ENCODE data around the gene TRIM42.
A peak's percentile ranks its signal among the peaks of the same experiment; 100 is the strongest.

TRIM42 gene

DNA sequence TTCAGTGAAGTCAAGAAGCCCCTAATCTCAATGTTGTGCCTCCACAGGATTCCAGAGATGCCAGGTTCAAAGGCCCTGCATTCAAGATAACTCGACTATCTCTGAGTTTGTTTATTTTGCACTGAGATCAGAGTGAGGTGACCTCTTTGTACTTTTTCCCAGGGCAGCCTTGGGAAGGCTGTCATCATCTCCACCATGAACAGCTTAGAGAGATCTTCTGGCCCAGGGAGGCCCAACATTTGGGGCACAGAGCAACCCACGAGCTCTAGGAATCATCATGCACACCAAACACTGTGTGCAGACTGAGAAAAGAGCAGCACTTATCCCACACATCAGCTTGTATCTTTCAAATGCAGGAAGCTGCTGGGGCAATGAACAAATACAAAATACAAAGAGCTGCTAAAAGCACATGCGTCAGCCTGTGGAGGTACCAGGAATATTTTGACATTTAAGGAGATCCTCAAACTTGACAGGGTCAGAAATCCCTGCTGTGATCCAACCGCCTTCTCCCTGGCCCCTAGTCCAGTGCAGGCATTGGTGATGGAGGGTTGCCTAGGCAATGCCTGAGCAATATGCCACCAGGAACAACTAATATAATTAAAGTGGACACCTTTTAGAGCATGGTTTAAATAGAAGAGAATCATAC lies 33.6 kb downstream of the TRIM42 start:
- DNase-seq, result no peak

DNA sequence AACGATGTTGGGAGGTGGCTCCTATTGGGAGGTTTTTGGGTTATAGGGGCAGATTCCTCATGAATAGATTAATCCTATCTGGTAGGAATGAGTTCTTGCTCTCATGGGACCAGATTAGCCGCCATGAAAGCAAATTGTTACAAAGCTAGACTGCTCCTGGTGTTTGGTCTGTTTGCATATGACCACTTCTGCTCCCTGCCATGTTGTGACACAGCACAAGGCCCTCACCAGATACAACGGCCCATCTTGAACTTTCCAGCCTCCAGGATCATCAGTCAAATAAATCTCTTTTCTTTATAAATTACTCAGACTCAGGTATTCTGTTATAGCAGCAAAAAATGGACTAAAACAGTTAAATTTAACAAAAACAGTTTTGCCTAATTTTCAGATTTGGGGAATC lies 34.4 kb downstream of the TRIM42 start:
- no peak for DNase-seq

DNA sequence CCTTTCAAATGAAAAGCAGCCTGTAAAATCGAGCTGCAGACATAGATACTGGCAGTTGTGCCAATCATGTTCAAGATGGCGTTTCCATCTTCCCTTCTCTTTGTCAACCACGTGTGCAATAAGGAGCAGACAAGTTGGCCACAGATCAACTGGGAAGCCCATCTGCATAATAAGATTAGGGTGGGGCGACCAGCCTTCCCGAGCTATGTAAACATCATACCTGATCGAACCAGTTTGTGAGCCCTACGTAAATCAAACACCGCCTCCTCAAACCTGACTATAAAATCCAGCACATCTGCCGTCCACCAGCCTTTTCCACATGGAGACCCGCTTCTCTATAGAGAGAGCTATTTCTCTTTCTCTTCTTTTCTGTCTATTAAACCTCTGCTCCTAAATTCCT lies 37.2 kb downstream of the TRIM42 start:
- DNase-seq, result no peak

DNA sequence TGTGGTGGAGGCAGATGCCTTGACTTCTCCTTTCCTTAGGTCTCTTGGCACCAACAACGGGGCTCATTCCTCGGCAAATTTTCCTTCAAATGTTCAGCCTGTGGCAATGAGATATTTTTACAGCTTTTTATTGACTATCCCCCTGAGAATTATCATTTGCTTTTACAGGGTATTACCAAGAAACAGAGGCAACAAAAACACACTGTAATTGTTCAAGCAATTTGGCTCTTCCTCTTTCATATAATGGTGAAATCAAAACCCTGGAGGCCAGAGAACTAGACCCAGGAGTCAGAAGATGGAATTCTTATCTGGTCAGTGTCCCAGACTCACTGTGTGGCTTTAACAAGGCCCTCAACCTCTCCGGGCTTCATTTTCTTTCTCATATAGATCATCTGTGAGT lies 40.1 kb downstream of the TRIM42 start:
- no peak for DNase-seq

DNA sequence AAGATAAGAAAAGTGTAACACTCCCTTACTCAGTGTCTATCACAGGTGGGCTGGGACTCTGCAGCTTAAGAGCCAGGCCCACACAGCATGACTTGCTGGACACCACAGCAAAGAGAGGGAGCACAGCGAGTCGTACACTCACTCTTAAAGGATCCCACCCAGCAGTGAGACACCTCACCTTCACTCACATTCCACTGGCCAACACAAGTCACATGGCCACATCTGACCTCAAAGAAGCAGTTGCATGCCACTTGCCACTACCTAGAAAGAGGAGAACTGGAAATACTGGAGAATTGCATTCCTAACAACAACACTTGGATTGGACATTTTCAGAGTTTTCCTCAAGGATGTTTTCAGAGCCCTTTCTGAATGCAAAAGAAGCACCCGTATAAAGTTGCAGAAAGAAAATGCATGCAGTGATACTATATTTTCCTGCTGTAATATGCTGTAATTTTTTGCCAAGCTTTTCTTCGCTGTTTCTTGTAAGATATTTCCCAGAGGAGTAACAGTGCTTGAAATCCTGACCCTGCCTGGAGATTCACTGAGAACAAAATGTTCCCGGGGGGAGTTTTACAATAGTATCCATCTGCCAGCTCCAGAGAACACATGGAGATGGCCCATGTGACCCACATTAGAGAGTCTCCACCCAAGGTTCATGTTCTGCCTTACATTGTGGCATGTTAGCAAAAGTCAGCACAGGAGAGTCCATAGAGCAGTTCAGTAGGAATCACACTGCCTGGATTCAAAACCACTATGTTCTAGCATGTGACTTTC lies 42.2 kb downstream of the TRIM42 start:
- DNase-seq, result no peak

DNA sequence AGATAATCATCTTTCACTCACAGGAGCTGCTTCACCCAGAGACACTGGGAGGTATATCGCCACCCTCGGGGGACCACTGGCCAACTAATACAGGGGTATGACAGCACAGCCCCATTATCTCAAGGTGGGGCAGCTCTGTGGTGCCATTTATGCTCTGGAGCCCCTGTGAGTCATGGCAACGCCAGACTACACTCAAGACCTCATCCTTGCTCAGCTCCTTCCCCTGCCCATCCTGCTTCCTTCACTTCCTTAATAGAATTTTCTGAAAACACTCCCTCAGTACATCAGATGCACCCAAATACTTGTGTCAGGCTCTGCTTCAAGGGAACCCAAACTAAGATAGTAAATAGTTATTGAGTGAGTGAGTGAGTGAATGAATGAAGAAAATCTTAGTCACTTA lies 45.7 kb downstream of the TRIM42 start:
- no peak for DNase-seq

DNA sequence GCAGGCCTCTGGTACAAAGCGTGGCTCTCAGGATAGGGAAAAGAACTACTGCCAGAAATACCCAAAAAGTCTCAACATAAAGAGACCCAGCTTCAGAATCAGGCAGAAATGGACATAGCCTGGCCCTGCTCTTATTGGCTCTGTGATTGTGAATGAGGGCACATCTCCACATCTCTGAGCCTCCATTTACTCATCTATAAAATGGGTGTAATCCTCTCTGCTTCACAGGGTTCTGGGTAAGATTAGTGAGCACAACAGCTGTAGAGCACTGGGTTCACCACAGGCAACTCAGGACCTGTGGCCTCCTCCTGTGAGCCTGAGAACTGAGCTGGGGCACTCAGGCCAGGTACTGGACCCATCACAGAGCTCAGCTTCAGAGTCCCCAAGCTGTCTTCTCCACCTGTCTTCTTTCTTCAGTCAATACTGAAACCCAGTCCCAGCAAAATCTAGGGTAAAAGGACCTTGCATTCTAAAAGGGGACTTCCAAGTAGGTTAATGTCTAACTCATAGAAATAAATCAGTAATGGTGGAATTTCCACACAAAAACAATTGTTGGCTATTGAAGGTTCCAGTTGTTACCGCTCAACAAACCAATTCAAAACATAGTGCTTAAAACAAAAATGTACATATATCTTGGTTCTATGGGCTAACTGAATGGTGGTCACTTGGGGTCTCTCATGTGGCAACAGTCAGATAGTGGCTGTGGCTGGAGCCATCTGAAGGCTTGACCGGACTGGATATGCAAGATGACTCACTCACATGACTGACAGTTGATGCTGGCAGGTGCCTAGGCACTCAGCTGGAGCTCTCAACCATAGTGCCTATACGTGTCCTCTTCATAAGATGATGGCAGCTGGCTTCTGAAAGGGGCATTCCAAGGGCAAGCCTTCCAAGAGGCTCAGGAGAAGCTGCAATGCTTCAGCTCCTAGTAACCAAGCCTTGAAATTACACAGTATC lies 47.3 kb downstream of the TRIM42 start:
- DNase-seq, result no peak

DNA sequence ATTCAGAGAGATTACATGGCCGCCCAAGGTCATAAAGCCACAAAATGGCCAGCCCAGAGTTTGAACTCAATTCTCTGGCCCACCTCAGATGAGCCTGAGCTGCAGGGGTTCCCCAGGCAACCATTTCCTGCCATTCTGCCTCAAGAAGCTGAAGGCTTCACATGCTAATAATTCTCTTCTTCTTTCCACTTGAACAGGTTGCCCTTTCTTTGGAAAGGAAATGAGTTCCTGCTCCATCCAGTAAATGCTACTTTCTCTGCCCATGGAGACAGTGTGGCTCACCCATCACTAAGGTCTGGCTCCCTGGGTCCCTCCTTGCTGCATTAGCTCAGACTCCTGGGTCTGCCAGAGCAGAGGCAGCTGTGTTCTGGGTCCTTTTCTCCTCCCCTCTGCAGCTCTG lies 48.2 kb downstream of the TRIM42 start:
- no peak for DNase-seq

DNA sequence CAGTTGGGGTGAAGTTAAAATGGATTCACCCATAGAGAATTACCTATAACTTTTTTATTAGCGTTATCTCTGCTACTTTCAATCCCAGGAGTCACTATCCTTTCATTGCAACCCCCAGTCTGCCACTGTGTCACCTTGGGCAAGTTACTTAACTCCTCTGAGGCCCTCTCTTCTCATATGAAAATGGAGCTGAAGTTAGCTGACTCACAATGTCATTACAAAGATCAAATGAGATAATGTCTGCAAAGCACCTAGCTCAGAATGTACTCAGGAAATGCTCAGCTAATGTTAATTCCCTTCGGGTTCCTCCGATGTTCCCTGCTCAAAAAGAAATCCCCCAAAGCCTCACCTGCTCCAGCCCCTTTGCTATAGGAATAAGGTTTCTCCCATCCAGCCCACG lies 50.0 kb downstream of the TRIM42 start:
- DNase-seq, result no peak

DNA sequence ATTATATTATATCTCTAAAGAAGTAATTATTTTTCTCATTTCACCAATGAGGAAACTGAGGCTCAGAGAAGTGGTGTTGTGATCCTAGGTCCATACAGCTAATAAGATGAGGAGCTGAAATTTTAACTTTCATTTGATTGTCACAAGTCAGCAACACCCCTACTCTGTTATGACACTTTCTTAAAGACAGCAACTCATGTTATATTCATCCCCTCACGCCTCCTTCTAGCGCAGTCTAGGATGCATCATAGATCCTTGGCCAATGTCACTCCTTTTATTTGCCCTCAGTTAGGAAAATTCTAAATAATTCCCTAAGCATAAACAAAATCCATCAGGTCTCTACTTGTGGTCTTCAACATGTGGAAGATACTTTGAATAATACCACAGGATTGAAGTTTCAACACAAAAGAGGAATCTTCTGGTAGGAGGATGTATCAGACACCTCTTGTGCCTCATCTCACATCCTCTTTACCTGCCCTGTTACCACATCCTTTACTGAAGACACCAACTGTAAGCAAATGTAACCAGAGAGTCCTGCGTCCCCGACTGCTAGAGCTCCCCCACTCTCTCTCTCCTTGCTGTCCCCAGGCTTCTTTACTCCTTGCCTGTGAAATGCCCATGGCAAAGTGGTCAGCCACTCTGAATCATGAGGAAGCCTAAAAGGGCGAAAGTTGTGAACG lies 53.7 kb downstream of the TRIM42 start:
- no peak for DNase-seq

DNA sequence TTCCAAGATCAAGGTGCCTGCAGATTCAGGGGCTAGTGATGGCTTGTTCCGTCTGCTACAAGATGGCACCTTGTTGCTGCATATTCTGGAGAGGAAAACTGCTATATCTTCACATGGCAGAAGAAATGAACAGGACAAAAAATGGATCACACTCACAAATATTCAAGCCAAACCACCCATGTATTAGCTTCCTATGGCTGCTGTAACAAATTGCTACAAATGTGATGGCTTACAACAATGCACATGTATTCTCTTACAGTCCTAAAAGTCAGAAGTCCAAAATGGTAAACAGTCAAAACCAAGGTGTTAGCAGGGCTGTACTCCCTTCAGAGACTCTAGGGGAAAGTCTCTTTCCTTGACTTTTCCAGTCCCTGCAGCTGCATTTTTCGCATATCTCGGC lies 55.8 kb downstream of the TRIM42 start:
- no peak for DNase-seq

DNA sequence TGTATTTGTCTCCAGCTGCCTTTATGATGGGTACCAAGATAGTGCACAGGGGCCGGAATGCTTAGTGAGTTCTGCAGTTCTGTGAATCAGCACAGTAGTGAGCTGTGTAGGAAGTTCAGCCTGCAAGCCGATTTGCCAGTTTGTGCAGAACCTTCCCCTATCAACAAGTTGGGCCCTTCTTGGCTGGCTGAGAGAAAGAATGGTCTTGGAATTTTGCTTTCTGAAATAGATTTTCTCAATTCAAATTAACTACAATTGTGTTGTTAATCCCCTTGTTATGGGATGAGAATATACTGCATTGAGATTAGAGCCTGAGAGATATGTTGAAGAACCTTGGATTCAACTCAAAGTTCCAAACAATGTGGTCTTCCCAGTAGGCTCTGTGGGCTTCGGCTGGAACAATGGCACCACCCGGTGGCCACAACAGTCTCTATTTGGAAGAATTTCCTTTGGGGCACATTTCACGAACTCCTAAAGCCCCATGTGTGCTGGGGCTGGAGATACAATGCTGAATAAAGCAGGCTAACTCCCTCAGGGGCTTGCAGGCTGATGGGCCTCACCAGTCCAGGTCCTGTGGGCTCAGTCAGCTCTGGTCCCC lies 59.1 kb downstream of the TRIM42 start:
- peak; percentile 11 for DNase-seq

DNA sequence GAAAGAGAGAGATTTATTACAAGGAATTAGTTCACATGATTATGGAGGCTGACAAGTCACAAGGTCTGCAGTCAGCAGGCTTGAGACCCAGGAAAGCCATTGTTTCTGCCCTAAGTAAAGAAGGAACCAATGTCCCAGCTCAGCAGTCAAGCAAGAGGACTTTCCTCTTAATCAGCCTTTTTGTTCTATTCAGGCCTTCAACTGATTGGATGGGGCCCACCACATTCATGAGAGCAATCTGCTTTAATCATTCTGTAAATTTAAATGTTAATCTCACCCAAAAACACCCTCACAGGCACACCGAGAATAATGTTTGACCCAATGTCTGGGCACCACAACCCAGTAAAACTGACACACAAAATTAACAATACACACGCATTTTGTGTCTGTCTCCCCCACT lies 64.3 kb downstream of the TRIM42 start:
- no peak for DNase-seq

DNA sequence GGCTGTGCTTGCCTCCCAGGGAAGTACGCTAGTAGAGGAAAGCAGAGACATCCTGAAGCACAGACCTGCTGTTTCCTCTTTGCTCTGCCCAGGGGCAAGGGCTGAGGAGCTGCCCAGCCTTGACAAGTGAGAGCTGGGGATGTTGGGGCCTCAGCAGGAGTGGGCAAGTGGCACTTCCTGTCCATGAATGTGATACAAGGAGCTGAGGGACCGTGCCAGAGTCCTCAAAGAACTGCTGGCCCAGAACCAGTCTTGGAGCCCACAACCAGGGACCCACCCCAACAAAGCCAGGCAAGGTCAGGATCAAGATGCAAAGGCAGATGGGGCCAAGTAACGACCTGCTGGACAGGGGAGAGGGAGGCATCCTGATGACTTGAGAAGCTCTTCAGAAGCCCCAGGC lies 70.3 kb downstream of the TRIM42 start:
- no peak for DNase-seq

DNA sequence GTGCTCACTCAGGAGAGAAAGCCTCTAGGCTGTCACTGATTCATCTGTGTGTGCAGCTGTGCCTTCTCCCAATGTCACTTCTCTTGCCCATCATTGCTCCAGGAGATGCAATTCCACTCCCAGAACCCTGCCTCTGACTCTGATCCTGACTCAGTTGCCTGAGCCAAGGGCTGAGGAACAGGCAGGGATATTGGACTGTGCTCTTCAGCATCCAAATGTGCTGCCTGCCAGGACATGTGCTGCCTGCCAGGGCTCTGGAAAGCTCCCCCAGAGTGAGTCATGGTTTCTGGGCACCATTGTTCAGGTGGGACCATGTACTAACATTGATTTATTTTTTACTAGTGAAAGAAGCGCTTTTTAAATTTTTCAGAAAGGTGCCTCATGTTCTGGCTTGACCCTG lies 71.0 kb downstream of the TRIM42 start:
- no peak for DNase-seq

All from GDM1 (cell line).